GM19452 (cell line): Measurements from ENCODE around the gene NHERF2.

Source experiments
- ATAC-seq: cut with Tn5 transposase; IDR thresholded peaks from one replicate; pipeline ENCODE4 v1.9.1; 2021; ENCODE audit not compliant: unreplicated experiment

The NHERF2 gene

DNA sequence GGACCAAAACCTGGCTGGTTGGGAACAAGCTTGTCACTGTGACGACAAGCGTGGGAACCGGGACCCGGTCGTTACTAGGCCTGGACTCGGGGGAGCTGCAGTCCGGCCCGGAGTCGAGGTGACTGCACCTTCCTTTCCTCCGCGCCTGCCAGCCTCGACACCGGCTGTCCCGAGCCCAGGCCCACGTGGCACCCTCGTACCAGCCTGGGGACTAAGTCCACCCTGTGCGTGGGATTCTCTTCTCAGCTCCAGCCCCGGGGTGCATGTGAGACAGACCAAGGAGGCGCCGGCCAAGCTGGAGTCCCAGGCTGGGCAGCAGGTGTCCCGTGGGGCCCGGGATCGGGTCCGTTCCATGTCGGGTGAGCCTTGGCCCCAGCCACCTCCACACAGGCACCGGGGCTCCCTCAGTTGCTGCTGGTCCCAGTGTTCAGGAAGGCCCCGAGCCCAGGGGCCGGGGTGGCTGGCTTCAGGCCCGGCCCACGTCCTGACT lies 52.7 kb downstream of the NHERF2 start:
- no peak for ATAC-seq

- ATAC-seq: no peak
Measured at GRCh38 chr16:2079991-2080390, 53.3 kb downstream of the NHERF2 start.

GRCh38 chr16:2081201-2082084 lies 54.7 kb downstream of the NHERF2 start:
- no peak for ATAC-seq

DNA sequence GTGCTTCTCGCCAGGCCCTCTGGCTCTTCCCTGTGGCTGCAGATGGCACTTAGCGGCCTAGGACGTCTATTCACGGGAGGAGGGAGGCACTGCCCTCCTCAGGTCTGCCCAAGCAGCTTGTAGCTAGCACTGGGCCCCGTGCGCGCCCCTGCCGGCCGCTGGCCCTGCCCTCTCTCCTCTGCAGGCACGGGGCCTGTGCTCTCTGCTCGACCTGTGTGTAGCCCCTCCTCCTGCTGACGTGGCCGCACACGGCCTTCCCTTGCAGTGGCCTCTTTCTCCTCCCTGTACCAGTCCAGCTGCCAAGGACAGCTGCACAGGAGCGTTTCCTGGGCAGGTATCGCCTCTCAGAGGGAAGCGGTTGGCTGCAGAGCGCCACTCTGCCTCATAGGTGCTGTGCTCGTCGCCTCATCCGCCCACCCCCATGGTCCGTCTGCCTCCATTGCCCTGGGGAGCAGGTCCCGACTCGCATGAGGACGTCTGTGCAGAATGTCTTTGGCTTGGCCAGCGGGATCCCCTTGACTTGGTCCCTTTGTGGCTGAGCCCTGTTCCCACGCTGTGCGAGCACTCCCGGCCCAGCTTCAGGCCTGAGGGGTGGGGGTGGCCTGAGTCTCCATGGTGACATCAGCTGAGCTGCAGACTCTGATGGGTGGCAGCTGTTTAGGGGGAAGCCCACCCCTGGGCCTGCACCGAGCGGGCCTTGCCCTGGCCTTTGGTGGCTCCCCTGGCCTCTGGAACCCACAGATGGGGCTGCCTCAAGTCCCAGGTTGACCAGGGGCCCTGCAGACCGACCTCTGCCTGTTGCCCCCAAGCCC lies 55.7 kb downstream of the NHERF2 start:
- ATAC-seq: no peak

DNA sequence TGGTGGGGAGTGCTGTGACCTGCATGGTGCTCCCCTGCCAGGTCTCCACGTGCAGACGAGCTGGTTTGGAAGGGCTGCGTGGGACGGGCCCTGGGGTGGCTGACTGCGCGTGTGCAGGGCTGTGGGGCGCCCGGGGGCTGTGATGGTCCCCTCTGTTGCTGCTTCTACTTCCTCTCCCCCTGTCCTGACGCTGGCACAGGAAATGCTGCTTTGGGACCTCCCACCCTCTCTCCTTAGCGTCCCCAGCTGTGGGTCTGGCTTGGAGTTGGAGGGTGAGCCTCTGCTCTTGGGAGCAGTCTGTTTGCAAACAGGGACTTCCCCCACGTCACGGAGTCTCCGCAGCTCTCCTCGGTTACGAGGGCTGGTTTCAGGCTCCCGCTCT lies 56.3 kb downstream of the NHERF2 start:
- no peak for ATAC-seq

DNA sequence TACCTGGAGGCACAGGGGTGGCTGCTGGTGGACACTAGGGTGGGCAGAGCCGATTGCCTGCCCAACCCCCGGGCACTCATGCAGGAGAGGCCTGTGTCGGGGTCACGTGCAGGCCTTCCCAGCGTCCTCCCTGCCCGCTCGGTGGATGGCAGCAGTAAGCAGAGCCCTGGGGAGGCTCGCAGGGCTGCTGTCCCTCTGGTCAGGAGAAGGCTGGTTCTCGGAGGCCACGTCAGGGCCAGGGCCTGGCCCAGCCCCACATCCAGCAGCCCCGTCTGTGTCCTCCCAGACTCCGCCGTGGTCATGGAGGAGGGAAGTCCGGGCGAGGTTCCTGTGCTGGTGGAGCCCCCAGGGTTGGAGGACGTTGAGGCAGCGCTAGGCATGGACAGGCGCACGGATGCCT lies 56.7 kb downstream of the NHERF2 start:
- no peak for ATAC-seq

GRCh38 chr16:2083876-2084780 lies 57.4 kb downstream of the NHERF2 start:
- ATAC-seq: no peak

DNA sequence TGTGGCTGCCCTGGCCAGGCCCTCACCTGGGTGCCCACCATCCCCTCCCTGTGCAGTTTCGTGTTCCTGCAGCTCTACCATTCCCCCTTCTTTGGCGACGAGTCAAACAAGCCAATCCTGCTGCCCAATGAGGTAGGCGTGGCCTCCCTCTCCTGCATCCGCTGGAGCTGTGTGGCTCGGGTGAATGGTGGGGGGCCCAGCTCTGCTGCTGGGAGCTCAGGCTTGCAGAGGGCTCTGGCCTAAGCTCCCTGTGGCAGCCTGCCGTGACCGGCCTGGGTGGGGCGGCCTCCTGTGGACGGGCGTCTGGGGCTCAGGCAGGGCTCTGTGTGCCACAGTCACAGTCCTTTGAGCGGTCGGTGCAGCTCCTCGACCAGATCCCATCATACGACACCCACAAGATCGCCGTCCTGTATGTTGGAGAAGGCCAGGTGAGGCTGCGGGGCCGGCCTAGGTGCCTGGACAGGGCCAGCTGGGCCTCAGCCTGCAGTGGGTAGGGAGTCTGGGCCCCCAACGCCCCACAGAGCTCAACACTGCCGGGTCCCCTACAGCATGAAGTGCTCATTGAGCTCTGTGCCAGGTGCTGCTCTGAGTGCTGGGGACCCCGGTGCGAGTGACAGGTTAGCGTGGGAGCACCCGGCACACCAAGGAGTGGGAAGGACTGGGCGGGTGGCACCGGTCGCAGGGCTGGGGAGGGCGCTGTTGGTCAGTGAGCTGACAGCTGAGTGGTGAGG lies 58.4 kb downstream of the NHERF2 start:
- no peak for ATAC-seq

DNA sequence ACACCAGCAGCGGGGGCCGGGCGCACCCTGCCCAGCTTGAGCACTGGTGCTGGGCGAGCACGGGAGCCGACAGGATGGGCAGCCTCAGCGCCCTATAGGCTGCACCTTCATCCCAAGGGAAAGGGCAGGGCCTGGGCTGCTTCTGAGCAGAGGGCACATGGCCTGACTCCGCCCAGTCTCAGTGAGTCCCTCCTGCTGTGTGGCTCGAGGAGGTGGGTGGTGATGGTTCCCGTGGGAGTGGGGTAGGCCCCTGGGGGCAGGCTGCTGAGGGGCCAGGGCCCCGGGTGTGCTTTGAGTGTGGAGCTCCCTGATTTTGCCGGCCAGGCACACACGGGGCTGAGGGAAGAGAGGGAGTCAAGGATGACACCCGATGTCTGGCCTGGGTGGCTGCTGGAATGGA lies 59.0 kb downstream of the NHERF2 start:
- no peak for ATAC-seq

DNA sequence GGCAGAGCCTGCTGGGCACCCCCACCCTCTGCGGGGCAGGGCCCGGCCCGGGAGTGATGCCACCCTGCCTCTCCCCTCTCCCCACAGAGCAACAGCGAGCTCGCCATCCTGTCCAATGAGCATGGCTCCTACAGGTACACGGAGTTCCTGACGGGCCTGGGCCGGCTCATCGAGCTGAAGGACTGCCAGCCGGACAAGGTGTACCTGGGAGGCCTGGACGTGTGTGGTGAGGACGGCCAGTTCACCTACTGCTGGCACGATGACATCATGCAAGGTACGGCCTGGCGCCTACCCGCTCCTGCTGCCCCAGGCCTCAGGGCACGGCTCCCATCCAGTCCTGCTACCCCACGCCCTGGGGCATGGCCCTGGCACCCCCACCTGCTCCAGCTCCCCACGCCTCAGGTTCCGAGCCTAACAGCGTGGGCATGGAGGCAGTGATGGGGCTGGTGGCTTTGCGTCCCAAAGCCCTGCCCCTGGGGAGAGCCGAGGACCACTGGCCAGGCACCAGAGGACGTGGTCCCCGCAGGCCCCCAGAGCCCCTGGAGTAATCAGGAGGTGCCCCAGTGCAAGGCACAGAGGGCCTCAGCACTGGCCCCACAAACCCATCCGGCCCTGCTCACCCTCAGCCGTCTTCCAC lies 59.5 kb downstream of the NHERF2 start:
- ATAC-seq: no peak

DNA sequence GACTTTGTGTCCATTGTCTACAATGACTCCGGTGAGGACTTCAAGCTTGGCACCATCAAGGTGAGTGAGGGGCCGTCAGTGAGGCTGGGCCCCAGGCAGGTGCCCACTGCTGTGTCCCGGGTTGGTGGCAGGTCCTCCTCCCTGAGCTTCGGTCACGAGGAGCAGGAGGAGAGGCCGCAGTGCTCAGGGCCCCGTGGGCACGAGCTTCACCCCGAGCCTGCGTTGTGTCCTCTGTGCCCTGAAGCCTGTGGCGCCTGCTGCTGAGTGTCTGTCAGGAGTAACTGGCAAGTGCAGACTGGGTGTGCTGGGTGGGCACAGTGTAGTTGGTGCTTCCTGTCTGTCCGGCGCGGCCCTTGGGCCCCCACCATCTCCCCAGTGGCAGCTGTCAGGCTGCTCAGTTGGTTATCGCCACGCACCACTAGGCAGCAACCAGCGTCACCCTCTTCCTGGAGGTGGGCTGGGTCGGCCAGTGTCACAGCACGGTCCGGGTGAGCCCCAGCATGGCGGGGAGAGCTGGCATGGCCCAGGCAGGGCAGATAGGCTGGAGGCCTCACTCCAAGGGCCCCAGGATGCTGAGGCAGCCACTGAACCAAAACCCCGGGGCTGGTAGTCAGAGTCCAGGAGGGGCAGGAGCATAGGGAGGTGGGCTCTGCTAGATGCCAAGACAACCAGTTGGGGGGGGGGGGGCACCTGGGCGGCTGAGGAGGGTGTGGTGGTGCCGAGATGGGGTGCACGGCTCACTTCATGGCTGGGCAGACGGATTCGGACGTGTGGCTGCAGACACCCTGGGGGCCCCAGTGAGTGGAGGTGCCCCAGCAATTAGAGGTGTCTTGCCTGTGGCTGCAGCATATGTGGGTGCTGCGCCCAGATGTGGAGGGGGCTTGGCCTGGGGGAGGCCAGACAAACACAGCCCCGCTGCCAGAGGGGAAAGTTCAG lies 60.4 kb downstream of the NHERF2 start:
- no peak for ATAC-seq

GRCh38 chr16:2087748-2088631 lies 61.3 kb downstream of the NHERF2 start:
- ATAC-seq: no peak
